RWPE2 (cell line): ENCODE measurements around the gene SHH.

Source experiments
- ATAC-seq: fragments of 200-7000 bp; cut with Tn5 transposase; 3 replicates; pipeline ENCODE4 v1.9.1; 2021; ENCODE audit warnings: low read depth
- DNase-seq: peaks from one replicate; pipeline ENCODE4 v3.0.0-alpha.2; 2020; ENCODE audit warnings: low spot score
- H3K27ac ChIP-seq: fragments of 450-650 bp; 2 replicates; pipeline ENCODE4 v1.5.1; 2017; ENCODE audit warnings: mild to moderate bottlenecking; ENCODE audit not compliant: poor library complexity, severe bottlenecking
- H3K27me3 ChIP-seq: fragments of 250-450 bp; sonication (Bioruptor Pico); 2 replicates; pipeline ENCODE4 v1.5.1; 2021; ENCODE audit warnings: mild to moderate bottlenecking, moderate library complexity; ENCODE audit not compliant: insufficient read depth, poor library complexity, severe bottlenecking
- H3K36me3 ChIP-seq: fragments of 250-450 bp; sonication (Bioruptor Pico); 2 replicates; pipeline ENCODE4 v1.5.1; 2020; ENCODE audit warnings: low read depth, mild to moderate bottlenecking, moderate library complexity
- H3K4me1 ChIP-seq: fragments of 250-450 bp; sonication (Bioruptor Pico); 2 replicates; pipeline ENCODE4 v1.5.1; 2021; ENCODE audit warnings: mild to moderate bottlenecking, moderate library complexity; ENCODE audit not compliant: insufficient read depth, poor library complexity, severe bottlenecking
- H3K4me3 ChIP-seq: fragments of 250-450 bp; sonication (Bioruptor Pico); 2 replicates; pipeline ENCODE4 v1.5.1; 2021; ENCODE audit warnings: mild to moderate bottlenecking, moderate library complexity; ENCODE audit not compliant: severe bottlenecking
- H3K9me3 ChIP-seq: fragments of 250-450 bp; sonication (Bioruptor Pico); 2 replicates; pipeline ENCODE4 v1.5.1; 2021; ENCODE audit warnings: mild to moderate bottlenecking, moderate library complexity; ENCODE audit not compliant: severe bottlenecking
- TF ChIP-seq, protein P1 (sequence below): fragments of 450-650 bp; IDR thresholded peaks from one replicate; pipeline ENCODE4 v1.5.1; 2017; ENCODE audit warnings: mild to moderate bottlenecking, moderate library complexity; ENCODE audit not compliant: poor library complexity, severe bottlenecking

SHH gene

DNA sequence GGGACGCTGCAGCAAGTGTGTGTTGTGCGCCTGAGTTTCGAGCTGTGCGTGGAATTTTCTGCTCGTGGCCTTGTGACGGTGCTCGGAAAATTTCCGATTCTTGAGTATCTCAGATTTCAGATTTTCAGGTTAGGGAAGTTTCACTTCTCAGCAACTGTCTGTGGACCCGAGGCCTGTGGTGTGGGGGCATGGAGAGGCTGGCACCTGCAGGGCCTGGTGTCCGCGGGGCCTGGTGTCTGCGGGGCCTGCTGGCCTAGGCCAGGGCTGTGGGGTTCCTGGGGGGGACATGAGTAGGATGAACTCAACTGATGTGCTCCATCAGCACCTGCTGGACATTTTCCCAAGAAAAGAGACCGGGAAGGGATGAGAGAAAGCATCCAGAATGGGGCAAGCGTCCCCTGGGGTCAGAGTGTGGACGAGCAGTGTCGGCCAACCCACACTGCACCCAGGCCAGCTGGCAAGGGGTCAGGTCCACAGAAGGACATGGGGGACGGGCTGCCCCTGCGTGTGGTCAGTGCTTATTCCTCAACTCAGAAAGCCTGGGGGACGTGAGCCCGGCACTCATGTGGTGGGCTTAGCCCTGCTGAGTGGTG, 31.3 kb upstream of the SHH start:
- peak; percentile 39 for DNase-seq
- TF ChIP-seq, protein P1, sequence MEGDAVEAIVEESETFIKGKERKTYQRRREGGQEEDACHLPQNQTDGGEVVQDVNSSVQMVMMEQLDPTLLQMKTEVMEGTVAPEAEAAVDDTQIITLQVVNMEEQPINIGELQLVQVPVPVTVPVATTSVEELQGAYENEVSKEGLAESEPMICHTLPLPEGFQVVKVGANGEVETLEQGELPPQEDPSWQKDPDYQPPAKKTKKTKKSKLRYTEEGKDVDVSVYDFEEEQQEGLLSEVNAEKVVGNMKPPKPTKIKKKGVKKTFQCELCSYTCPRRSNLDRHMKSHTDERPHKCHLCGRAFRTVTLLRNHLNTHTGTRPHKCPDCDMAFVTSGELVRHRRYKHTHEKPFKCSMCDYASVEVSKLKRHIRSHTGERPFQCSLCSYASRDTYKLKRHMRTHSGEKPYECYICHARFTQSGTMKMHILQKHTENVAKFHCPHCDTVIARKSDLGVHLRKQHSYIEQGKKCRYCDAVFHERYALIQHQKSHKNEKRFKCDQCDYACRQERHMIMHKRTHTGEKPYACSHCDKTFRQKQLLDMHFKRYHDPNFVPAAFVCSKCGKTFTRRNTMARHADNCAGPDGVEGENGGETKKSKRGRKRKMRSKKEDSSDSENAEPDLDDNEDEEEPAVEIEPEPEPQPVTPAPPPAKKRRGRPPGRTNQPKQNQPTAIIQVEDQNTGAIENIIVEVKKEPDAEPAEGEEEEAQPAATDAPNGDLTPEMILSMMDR: no peak
- Histone ChIP-seq H3K27ac (no peak overlapping the region), H3K4me3 (no peak overlapping the region), H3K9me3 (no peaks in the 10 kb centered on the region), H3K36me3 (no peaks in the 10 kb centered on the region), H3K27me3 (peaks cover 6% of the 10 kb centered on the region), H3K4me1 (no peaks in the 10 kb centered on the region)
- no peak for ATAC-seq

DNA sequence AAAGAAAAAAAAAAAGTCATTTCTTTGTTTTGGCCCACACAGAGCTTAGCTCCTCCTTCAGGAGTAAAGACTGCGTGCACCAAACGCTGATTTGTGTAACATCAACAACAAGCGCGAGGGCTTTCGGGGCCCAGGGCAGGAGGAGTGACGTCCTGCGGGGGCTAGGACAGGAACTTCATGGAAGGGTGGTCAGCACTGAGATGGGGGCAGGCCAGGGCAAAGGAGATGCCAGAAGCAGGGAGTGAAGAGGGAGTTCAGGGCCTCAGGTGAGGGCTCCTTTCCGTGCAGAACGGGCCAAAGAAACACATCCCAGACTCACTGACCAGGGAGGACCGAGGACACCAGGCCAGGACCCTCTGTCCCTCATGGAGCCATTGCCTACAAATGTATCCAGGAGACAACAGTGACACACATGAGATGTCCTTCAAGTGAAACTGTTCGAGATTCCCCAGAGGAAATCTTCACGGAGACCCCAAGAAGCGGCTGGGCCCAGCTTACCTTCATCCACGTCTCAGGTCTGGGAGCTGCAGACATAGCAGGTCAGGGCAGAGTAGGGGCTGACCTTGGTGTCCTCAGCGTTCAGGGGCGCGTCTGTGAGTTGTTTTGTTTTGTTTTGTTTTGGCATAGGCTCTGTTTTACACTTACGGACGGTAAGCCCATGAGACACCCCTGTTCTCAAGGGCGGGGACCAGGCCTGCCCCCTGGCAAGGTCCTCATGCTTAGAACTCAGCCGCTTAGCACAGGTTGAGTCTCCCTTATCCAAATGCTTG, 30.4 kb upstream of the SHH start:
- H3K4me3 ChIP-seq: no peak overlapping the region
- no peaks in the 10 kb centered on the region for H3K9me3 ChIP-seq
- DNase-seq (peak; percentile 38), ATAC-seq (no peak)
- peaks cover 3% of the 10 kb centered on the region for H3K27me3 ChIP-seq
- no peak overlapping the region for H3K27ac ChIP-seq
- TF ChIP-seq, protein P1: no peak
- no peaks in the 10 kb centered on the region for H3K4me1 ChIP-seq
- H3K36me3 ChIP-seq: no peaks in the 10 kb centered on the region

GRCh38 chr7:155840909-155841308, 28.6 kb upstream of the SHH start:
- H3K36me3 ChIP-seq: no peaks in the 10 kb centered on the region
- H3K27me3 ChIP-seq: no peaks in the 10 kb centered on the region
- ATAC-seq (no peak), DNase-seq (peak; percentile 17)
- H3K27ac ChIP-seq: no peak overlapping the region
- H3K4me1 ChIP-seq: no peaks in the 10 kb centered on the region
- H3K4me3 ChIP-seq: no peak overlapping the region
- no peaks in the 10 kb centered on the region for H3K9me3 ChIP-seq
- TF ChIP-seq, protein P1: no peak

- H3K27me3 ChIP-seq: no peaks in the 10 kb centered on the region
- ATAC-seq: no peak
- no peak overlapping the region for H3K4me3 ChIP-seq
- H3K36me3 ChIP-seq: no peaks in the 10 kb centered on the region
- no peaks in the 10 kb centered on the region for H3K9me3 ChIP-seq
- H3K4me1 ChIP-seq: no peaks in the 10 kb centered on the region
- TF ChIP-seq, protein P1: no peak
- H3K27ac ChIP-seq: no peak overlapping the region
- peak; percentile 12 for DNase-seq
Measured at GRCh38 chr7:155840262-155840885, 28.1 kb upstream of the SHH start.
